HG03575 (cell line): ENCODE results near the gene EVPL.

Source experiments
- ATAC-seq: cut with Tn5 transposase; IDR thresholded peaks from one replicate; pipeline ENCODE4 v1.9.1; 2021; ENCODE audit not compliant: unreplicated experiment, insufficient number of reproducible peaks, low FRiP score; ENCODE audit errors: extremely low read depth

Gene EVPL

DNA sequence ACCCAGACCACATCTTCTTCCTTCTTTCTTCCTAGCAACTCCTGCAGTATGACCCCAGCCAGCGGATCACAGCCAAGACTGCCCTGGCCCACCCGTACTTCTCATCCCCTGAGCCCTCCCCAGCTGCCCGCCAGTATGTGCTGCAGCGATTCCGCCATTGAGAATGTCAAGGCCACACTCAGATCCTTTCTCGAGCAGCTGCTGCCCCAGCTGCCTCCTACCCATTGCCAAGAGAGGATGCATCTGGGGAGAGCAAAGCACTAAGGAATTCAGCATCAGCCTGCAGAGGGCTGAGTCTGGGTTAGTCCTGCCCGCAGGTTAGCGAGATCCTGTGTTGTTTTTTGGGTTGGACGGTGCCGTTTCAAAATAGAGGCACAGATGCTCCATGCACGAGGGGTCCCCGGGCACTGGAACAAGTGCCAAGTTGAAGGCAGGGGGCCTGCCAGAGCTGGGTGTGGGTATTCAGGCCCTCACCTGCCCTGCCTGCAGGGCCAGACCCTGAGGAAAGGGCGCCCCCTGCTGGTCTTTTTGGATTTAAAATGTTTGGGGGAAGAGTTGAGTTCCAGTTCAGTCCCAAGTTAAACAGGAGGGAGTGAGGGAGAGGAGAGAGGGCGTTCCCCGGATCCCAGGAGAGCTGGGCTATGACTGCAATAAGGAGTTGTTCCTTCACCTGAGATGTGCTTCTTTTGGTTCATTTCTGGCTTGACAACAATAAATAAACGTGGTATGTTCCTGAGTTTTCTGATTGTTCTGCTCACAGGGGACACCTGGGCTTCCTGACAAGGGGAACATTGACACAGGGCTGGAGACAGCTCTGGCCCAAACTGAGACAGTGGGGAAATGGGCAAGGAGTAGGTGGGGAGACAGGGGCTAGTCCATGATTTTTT is 21.6 kb downstream of the EVPL start:
- no peak for ATAC-seq

GRCh38 chr17:76004750-76005262 is 22.3 kb downstream of the EVPL start:
- ATAC-seq: no peak

GRCh38 chr17:76003915-76004314 is 23.2 kb downstream of the EVPL start:
- no peak for ATAC-seq

DNA sequence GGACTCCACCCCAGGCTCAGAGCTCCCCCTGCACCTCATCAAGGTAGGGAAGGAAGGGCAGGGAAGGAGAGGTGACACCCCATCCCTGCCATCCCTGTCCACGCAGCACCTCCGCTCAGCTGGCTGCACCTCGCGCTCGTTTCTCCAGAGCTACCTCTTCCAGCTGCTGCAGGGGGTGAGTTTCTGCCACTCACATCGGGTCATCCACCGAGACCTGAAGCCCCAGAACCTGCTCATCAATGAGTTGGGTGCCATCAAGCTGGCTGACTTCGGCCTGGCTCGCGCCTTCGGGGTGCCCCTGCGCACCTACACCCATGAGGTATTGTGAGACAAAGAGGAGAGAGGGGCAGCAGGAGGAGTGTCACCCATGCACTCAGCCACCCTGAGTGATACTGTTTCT is 25.0 kb downstream of the EVPL start:
- no peak for ATAC-seq

DNA sequence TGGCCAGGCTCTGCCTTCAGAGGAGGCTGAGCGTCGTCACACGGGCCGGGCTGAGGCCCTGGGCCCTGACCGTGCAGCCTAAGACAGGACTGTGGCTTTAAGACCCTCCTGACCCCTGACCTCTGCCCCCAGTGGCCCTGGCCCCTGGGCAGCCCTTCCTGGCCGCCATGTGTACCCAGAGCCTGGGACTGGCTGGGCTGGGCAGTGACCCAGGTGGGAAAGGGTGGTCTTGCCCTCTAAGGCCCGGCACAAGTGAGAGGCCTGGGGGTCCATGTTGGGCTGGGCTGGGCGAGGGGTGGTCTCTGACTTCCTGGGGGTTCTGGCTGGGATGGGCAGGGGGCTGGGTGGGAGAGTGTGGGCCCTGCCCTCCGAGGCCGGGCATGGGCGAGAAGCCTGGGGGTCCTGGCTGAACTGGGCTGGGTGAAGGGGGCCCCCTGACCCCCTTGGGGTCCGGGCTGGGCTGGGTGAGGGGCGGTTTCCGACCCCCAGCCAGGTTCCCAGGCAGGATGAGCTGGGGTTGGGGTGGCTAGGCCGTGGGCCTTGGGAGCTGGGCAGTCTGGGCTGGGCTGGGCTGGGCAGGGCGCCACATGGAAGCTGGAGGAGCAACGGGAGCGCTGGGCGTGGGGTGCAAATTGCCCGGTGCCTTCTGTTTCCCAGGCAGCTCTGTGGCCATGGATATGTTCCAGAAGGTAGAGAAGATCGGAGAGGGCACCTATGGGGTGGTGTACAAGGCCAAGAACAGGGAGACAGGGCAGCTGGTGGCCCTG is 26.2 kb downstream of the EVPL start, which contains the start of gene CDK3:
CDK3 (plus strand) TSS at position 101 of the 767 bp plus-strand sequence; CDS start at position 672, 571 bp downstream.
- ATAC-seq: no peak

DNA sequence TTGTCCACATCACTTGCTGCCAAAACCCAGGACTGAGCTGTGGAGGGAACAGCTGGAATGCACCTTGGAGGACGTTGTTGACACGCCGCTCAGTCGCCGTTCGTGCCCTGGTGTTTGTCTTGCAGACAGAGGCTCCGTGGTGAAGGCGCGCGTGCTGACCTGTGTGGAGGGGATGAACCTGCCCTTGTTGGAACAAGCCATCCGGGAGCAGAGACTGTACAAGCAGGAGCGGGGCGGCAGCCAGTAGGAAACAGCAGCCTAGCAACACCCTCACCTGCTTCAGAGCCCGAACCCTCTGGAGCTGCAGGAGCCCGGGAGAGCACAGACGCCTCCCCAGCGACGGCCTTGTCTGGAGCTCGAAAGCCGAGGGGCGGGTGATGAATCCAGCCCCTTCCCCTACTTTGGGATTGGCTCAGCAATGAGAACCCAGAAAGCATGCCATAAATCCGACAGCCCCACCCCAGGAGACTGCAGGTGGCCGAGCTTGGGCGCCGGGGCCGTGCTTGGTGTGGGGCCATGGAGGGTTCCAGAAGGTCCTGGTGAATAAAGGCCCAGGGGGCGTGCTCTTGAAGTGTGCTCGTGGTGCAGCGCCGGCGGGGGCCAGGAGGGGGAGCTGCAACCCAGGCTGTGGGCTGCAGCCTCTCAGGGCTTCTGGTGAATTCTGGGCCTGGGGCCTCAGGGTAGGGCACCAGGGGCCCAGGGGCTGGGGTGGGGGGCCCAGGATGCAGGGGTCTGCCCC is 26.9 kb downstream of the EVPL start:
- no peak for ATAC-seq

- ATAC-seq: no peak
Measured at GRCh38 chr17:75998327-75998795, 28.7 kb downstream of the EVPL start.

DNA sequence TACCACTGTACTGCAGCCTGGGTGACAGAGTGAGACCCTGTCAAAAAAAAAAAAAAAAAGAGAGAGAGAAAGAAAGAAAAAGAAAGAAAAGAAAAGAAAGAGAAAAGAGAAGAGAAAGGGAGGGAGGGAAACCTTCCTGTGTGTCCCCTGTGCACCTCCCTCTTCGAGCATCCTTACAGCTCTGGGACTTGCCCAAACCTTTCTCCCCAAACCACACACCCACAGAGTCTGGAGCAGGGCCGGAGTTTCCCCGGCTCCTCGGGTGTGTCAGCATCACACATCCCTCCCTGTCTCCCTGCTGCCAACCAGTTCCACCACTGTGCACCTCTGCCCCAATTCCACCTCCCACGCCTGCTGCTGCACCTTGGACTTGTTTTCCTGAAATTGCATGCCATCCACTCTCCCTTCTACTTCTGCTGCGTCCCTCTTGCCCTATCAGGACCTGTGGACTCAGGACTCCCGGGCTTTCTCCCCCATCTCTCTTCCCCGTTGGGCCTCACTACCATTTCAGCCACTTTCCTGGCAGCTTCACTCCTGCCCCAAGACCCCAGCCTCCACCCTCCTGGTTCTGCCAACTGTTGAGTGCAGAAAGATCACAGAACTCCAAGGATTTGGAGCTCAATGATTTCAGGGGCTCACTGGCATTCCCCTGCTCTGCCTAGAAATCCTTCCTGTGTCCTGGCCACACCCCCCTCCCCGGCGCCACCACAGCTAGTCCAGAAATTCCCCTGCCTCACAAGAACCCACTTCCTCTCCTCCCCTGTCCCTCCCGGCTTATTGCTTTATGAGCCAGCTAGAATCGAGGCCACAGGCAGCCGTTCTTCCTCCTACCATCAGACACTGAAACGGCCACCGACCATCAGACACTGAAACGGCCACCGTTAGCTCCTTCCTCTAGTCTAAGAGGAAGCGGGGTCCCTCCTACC is 30.2 kb downstream of the EVPL start:
- no peak for ATAC-seq

DNA sequence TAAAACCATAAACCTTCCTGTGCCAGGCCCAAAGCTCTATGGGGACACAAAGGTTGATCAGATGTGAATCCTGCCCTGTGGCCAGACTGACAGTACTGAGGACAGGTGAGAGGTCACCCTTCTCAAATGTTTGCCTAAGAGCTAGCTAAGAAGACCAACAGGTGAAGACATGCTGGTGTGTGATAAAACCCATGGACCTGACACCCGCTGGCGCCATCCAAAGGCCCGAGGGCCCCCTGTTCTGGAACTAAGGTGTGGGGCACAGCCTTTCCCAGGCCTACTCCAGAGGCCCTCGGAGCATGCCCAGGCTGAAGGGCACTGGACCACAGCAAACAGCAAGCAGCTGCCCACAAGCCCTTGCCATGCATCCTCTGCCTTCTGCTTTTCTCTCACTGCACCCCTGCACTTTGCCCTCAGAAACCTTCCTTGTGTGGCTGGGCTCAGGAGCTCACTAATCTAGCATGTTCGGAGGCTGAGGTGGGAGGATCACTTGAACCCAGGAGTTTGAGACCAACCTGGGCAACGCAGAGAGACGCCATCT is 31.7 kb downstream of the EVPL start:
- ATAC-seq: no peak

DNA sequence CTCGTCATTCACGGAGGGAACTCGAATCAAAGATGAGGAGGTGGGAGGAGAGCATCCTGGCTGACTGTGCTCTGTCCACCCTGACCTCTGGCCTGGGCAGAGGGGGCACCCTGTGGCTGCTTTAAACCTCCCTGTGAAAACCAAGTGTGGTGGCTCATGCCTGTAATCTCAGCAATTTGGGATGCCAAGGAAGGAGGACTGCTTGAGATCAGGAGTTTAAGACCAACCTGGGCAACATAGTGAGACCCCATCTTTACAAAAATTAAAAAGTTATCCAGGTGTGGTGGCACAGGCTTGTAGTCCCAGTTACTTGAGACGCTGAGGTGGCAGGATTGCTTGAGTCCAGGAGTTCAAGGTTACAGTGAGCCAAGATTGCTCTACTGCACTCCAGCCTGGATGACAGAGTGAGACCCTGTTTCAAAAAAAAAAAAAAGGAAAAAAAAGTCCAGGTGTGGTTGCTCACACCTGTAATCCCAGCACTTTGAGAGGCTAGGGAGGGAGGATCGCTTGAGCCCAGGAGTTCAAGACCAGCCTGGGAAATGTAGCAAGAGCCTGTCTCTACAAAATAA is 32.2 kb downstream of the EVPL start:
- ATAC-seq: no peak

GRCh38 chr17:75991396-75991795 is 35.7 kb downstream of the EVPL start:
- ATAC-seq: no peak

GRCh38 chr17:75987041-75987440 is 40.1 kb downstream of the EVPL start:
- ATAC-seq: no peak

GRCh38 chr17:75985986-75986385 is 41.1 kb downstream of the EVPL start:
- ATAC-seq: no peak

DNA sequence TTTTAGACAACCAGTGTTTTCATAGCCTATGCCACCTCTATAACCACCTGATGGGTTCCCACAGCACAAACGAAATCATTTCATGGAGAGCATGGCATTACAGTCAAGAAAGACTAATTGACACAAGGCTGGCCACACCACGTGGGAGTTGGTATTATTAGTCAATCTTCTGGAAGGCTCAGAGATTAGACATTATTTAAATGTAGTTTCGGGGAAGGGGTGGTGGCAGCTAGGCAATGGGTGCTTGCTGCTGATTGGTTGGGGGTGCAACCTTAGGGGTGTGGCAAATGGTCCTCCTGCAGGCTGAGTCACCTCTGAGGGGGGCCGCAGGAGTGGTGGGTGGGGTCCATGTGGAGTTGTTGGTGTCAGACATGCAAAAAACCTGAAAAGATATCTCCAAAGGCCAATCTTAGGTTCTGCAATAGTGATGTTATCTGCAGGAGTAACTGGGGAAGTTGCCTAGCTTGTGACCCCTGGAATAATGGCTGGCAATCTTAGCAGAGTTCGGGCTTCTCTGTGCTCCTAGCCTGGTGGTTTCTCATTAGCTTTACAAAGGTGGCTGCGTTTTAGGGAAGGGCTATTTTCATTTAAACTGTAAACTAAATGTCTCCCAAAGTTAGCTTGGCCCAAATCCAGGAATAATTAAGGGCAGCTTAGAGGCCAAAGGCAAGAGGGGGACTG is 43.5 kb downstream of the EVPL start:
- no peak for ATAC-seq

DNA sequence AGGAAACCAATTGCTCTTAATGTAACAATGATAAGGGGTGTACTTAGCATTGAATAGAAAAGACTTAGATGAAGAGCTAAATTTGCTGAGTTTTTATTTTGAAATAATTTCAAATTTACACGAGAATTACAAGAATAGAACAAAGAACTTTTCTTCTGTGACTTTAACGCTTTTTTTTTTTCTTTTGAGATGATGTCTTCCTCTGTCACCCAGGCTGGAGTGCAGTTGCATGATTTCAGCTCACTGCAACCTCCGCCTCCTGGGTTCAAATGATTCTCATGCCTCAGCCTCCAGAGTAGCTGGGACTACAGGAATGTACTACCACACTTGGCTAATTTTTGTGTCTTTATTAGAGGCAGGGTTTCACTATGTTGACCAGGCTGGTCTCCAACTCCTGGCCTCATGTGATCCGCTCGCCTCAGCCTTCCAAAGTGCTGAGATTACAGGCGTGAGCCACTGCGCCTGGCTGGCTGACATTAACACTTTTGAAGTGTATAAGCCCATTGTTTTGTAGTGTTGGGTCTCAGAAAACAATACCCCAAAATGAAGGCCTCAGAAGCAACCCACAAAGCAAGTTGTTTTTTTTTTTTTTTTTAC is 46.0 kb downstream of the EVPL start:
- ATAC-seq: no peak

DNA sequence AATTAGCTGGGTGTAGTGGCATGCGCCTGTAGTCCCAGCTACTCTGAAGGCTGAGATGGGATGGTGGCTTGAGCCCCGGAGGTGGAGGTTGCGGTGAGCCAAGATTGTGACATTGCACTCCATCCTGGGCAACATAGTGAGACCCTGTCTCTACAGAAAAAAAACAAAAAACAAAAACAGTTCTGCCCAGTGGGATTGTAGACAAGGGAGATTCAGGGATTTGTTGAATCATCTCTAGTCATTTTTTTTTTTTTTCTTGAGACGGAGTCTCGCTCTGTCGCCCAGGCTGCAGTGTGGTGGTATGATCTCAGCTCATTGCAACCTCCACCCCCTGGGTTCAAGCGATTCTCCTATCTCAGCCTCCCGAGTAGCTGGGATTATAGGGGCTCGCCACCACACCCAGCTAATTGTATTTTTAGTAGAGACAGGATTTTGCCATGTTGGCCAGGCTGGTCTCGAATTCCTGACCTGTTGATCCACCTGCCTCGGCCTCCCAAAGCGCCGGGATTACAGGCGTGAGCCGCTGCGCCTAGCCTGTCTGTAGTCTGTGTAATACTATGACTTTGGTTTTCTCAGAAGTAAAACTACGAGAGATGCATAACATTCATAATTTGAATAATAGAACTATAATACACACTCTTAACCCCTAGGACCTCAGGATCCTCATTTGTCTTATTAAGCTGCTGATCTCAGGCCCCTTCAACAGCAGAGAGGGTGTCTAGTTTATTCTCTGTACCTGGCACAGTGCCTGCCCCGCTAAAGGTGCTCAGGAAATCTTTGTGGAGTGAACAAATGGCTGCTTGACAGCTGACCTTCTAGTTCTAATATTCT is 46.7 kb downstream of the EVPL start:
- no peak for ATAC-seq
